ENCODE data around the gene TTLL11. TPM values are rescaled to one million over a fixed set of nuclear protein-coding genes. Genes with fewer than 3 reads are reported as not detected.

The TTLL11 gene
- polyA plus RNA-seq, 1 donor (not counting 4 experiments of a cell fraction or from before 2014, with no cell fraction given) = 8.0 TPM

GRCh38 chr9:121823451-121824169, 269.5 kb downstream of the TTLL11 start:
- H3K27ac ChIP-seq (ENCODE audit: control insufficient read depth, insufficient read depth, low read length) = no peak overlapping the region
- DNase-seq (ENCODE audit: low read depth, low spot score) (no peak), FAIRE-seq (no peak)
- no peaks in the 10 kb centered on the region for H3K9me1 ChIP-seq (ENCODE audit: control insufficient read depth, extremely low read depth, insufficient read depth, low read length)
- H3K36me3 ChIP-seq (ENCODE audit: control insufficient read depth in 2 of 2, extremely low read depth in 1 of 2, insufficient read depth in 2 of 2, low read length in 2 of 2) = peaks cover 0 to 4% of the 10 kb centered on the region in 2 experiments
- H4K20me1 ChIP-seq (ENCODE audit: control insufficient read depth, extremely low read depth, insufficient read depth, low read length) = no peaks in the 10 kb centered on the region
- dilution Hi-C loops (cut with MboI; ENCODE audit: extremely low pct_ligation_motif_present, low sequenced_read_pairs) = no loop called here
- H3K9ac ChIP-seq (ENCODE audit: control insufficient read depth, extremely low read depth, insufficient read depth, low read length) = no peak overlapping the region
- TF ChIP-seq EZH2 (IDR thresholded peaks at IDR 0.05; ENCODE audit: low read length) (no peak), CTCF (optimal IDR thresholded peaks at IDR 0.05 in 1 of 3, IDR thresholded peaks at IDR 0.05 in 1 of 3, conservative IDR thresholded peaks at IDR 0.05 in 1 of 3; ENCODE audit: extremely low read depth in 1 of 3, insufficient read depth in 2 of 3, low read length in 3 of 3) (no peak)
- no peaks in the 10 kb centered on the region for H3K79me2 ChIP-seq (ENCODE audit: control insufficient read depth, insufficient read depth, low read length)
- no peaks in the 10 kb centered on the region for H3K27me3 ChIP-seq (ENCODE audit: control insufficient read depth, extremely low read depth, insufficient read depth, low read length)
- no peaks in the 10 kb centered on the region for H3K9me3 ChIP-seq (ENCODE audit: control insufficient read depth, low read depth, low read length)
- no peaks in the 10 kb centered on the region for H3K4me1 ChIP-seq (ENCODE audit: control insufficient read depth, extremely low read depth, insufficient read depth, low read length)
- H3K4me2 ChIP-seq (ENCODE audit: control insufficient read depth, extremely low read depth, insufficient read depth, low read depth, low read length) = no peak overlapping the region
- no peak overlapping the region for H3K4me3 ChIP-seq (ENCODE audit: control insufficient read depth in 2 of 3, extremely low read depth in 1 of 3, insufficient read depth in 2 of 3, low read depth in 1 of 3, low read length in 3 of 3)
- H2AFZ ChIP-seq (ENCODE audit: control insufficient read depth, low read length) = no peak overlapping the region

- dilution Hi-C loops (cut with MboI; ENCODE audit: extremely low pct_ligation_motif_present, low sequenced_read_pairs) = no loop called here
- H3K9ac ChIP-seq (ENCODE audit: control insufficient read depth, extremely low read depth, insufficient read depth, low read length) = no peak overlapping the region
- TF ChIP-seq EZH2 (IDR thresholded peaks at IDR 0.05; ENCODE audit: low read length) = no peak
- FAIRE-seq = no peak
- no peaks in the 10 kb centered on the region for H3K79me2 ChIP-seq (ENCODE audit: control insufficient read depth, insufficient read depth, low read length)
- peaks cover 0 to 4% of the 10 kb centered on the region in 2 experiments for H3K36me3 ChIP-seq (ENCODE audit: control insufficient read depth in 2 of 2, extremely low read depth in 1 of 2, insufficient read depth in 2 of 2, low read length in 2 of 2)
- no peaks in the 10 kb centered on the region for H4K20me1 ChIP-seq (ENCODE audit: control insufficient read depth, extremely low read depth, insufficient read depth, low read length)
- H3K9me1 ChIP-seq (ENCODE audit: control insufficient read depth, extremely low read depth, insufficient read depth, low read length) = no peaks in the 10 kb centered on the region
- H3K4me1 ChIP-seq (ENCODE audit: control insufficient read depth, extremely low read depth, insufficient read depth, low read length) = no peaks in the 10 kb centered on the region
- DNase-seq (ENCODE audit: low read depth, low spot score) = no peak
- no peak overlapping the region for H3K4me2 ChIP-seq (ENCODE audit: control insufficient read depth, extremely low read depth, insufficient read depth, low read depth, low read length)
- H3K9me3 ChIP-seq (ENCODE audit: control insufficient read depth, low read depth, low read length) = no peaks in the 10 kb centered on the region
- no peak overlapping the region for H3K4me3 ChIP-seq (ENCODE audit: control insufficient read depth in 2 of 3, extremely low read depth in 1 of 3, insufficient read depth in 2 of 3, low read depth in 1 of 3, low read length in 3 of 3)
- no peaks in the 10 kb centered on the region for H3K27me3 ChIP-seq (ENCODE audit: control insufficient read depth, extremely low read depth, insufficient read depth, low read length)
- no peak overlapping the region for H2AFZ ChIP-seq (ENCODE audit: control insufficient read depth, low read length)
- no peak overlapping the region for H3K27ac ChIP-seq (ENCODE audit: control insufficient read depth, insufficient read depth, low read length)
Observed at GRCh38 chr9:121822093-121823085, 270.7 kb downstream of the TTLL11 start.

Data from keratinocyte (primary cell).